SU-DHL-6 (cell line): ENCODE measurements around the gene GLUD1.
"Not testable (repeated sequence)": the region's sequence is repeated elsewhere in the genome, so short reads cannot be mapped to it uniquely, and the experiment has no call there.

Source experiments
- H2AFZ ChIP-seq: fragments of 200-600 bp; sonication (generic); 2 replicates; pipeline ENCODE4 v1.6.1; 2014; ENCODE audit warnings: low read depth, mild to moderate bottlenecking, moderate library complexity, mixed read lengths, antibody characterized with exemption, low read length; ENCODE audit not compliant: severe bottlenecking
- H3F3A ChIP-seq: fragments of 200-600 bp; shearing (Covaris generic); 2 replicates; pipeline ENCODE4 v1.6.0; 2016; ENCODE audit warnings: antibody characterized with exemption, mild to moderate bottlenecking; ENCODE audit not compliant: insufficient read depth
- H3K27ac ChIP-seq: fragments of 200-600 bp; sonication (generic); 2 replicates; pipeline ENCODE4 v1.5.1; 2016; ENCODE audit warnings: low read depth, mild to moderate bottlenecking, low read length, moderate library complexity, mixed read lengths
- H3K27me3 ChIP-seq: fragments of 200-600 bp; sonication (generic), shearing (Covaris generic); 2 replicates; pipeline ENCODE4 v1.6.0; 2014; ENCODE audit warnings: mild to moderate bottlenecking, low read length
- H3K36me3 ChIP-seq: fragments of 200-600 bp; sonication (generic); 2 replicates; pipeline ENCODE4 v1.6.1; 2014; ENCODE audit warnings: mild to moderate bottlenecking, low read length, mixed read lengths
- H3K4me2 ChIP-seq: fragments of 300-600, 200-600 bp; shearing (Covaris generic), sonication (generic); 2 replicates; pipeline ENCODE4 v1.6.0; 2014; ENCODE audit warnings: low read length, low read depth, mild to moderate bottlenecking; ENCODE audit not compliant: poor library complexity, severe bottlenecking
- H3K4me3 ChIP-seq: fragments of 200-600 bp; sonication (generic); 2 replicates; pipeline ENCODE4 v1.5.1; 2014; ENCODE audit warnings: antibody characterized with exemption, low read length, mild to moderate bottlenecking, mixed read lengths; ENCODE audit not compliant: insufficient read depth, poor library complexity, severe bottlenecking
- H3K79me2 ChIP-seq: fragments of 200-600 bp; sonication (generic); 2 replicates; pipeline ENCODE4 v1.6.1; 2014; ENCODE audit warnings: mild to moderate bottlenecking, low read length, moderate library complexity; ENCODE audit not compliant: insufficient read depth
- H3K9ac ChIP-seq: fragments of 200-600 bp; sonication (generic); 2 replicates; pipeline ENCODE4 v1.7.0; 2014; ENCODE audit warnings: mild to moderate bottlenecking, low read length
- H3K9me2 ChIP-seq: fragments of 200-600 bp; sonication (generic); replicated peaks from 2 replicates; pipeline ENCODE4 v1.6.1; 2014; ENCODE audit warnings: low read length; ENCODE audit not compliant: insufficient read depth
- H3K9me3 ChIP-seq: fragments of 200-600 bp; sonication (generic); 2 replicates; pipeline ENCODE4 v1.6.1; 2014; ENCODE audit warnings: low read length, mixed read lengths; ENCODE audit not compliant: insufficient read depth
- H4K20me1 ChIP-seq: fragments of 200-600 bp; sonication (generic); 2 replicates; pipeline ENCODE4 v1.6.1; 2014; ENCODE audit warnings: low read depth, mild to moderate bottlenecking, antibody characterized with exemption, low read length, moderate library complexity, mixed read lengths

The GLUD1 gene

GRCh38 chr10:87025285-87025958, 69.2 kb downstream of the GLUD1 start:
- H3K9me3 ChIP-seq, H3K27ac ChIP-seq, H3K79me2 ChIP-seq, H3K27me3 ChIP-seq, H3K36me3 ChIP-seq, H3F3A ChIP-seq, H3K4me3 ChIP-seq, H3K4me2 ChIP-seq, H3K9ac ChIP-seq, H3K9me2 ChIP-seq, H4K20me1 ChIP-seq, H2AFZ ChIP-seq: not testable (repeated sequence)

- not testable (repeated sequence) for H4K20me1 ChIP-seq, H3K4me2 ChIP-seq, H3K4me3 ChIP-seq, H3K36me3 ChIP-seq, H2AFZ ChIP-seq, H3K27ac ChIP-seq, H3K9me2 ChIP-seq, H3F3A ChIP-seq, H3K79me2 ChIP-seq, H3K9me3 ChIP-seq, H3K9ac ChIP-seq, H3K27me3 ChIP-seq
Measured at GRCh38 chr10:87020056-87020455, 74.6 kb downstream of the GLUD1 start, which contains the start of gene FAM25A. FAM25A (plus strand) TSS chr10:87020294; CDS start chr10:87020325, 31 bp downstream.

DNA sequence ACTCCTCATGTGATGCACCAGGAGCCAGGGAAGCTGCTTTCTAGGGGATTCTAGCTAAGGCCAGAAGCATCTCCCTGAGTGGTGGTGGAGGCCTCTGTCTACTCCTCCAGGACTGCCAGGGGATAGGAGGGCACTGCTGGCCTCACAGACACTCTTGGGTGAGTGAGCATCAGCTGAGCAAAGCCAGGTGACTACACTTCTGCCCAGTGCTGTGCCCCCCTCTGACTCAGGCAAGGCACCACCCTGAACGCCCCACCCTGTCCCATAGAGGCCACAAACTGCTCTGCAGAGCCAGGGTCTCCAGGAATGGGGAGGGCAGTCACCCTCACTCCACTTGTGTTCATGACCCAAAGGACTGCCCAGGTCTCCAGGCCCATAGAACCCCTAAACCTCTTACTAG, 75.1 kb downstream of the GLUD1 start:
- H3K4me3 ChIP-seq, H3K27ac ChIP-seq, H3K27me3 ChIP-seq, H3F3A ChIP-seq, H3K9me2 ChIP-seq, H3K9me3 ChIP-seq, H3K4me2 ChIP-seq, H4K20me1 ChIP-seq, H3K9ac ChIP-seq, H3K79me2 ChIP-seq, H3K36me3 ChIP-seq, H2AFZ ChIP-seq: not testable (repeated sequence)

GRCh38 chr10:87019066-87019465, 75.6 kb downstream of the GLUD1 start:
- H4K20me1 ChIP-seq, H3K27me3 ChIP-seq, H3K9me3 ChIP-seq, H3K9ac ChIP-seq, H3K79me2 ChIP-seq, H3F3A ChIP-seq, H3K9me2 ChIP-seq, H3K4me2 ChIP-seq, H3K36me3 ChIP-seq, H2AFZ ChIP-seq, H3K27ac ChIP-seq, H3K4me3 ChIP-seq: not testable (repeated sequence)

GRCh38 chr10:87018127-87018526, 76.5 kb downstream of the GLUD1 start:
- H3K9ac ChIP-seq, H3K27ac ChIP-seq, H3K79me2 ChIP-seq, H3F3A ChIP-seq, H3K4me3 ChIP-seq, H3K9me3 ChIP-seq, H3K9me2 ChIP-seq, H4K20me1 ChIP-seq, H3K36me3 ChIP-seq, H2AFZ ChIP-seq, H3K4me2 ChIP-seq, H3K27me3 ChIP-seq: not testable (repeated sequence)

- not testable (repeated sequence) for H3K9me2 ChIP-seq, H3K4me2 ChIP-seq, H4K20me1 ChIP-seq, H3K79me2 ChIP-seq, H3K27me3 ChIP-seq, H3K27ac ChIP-seq, H2AFZ ChIP-seq, H3F3A ChIP-seq, H3K36me3 ChIP-seq, H3K9me3 ChIP-seq, H3K4me3 ChIP-seq, H3K9ac ChIP-seq
Measured at GRCh38 chr10:87014986-87015716, 79.5 kb downstream of the GLUD1 start.

GRCh38 chr10:87013528-87013927, 81.1 kb downstream of the GLUD1 start:
- H3K27ac ChIP-seq, H3F3A ChIP-seq, H3K36me3 ChIP-seq, H3K4me3 ChIP-seq, H3K79me2 ChIP-seq, H3K4me2 ChIP-seq, H4K20me1 ChIP-seq, H3K9me3 ChIP-seq, H3K9ac ChIP-seq, H3K27me3 ChIP-seq, H2AFZ ChIP-seq, H3K9me2 ChIP-seq: not testable (repeated sequence)

- H3K4me3 ChIP-seq, H3K79me2 ChIP-seq, H3K27me3 ChIP-seq, H3K9ac ChIP-seq, H3F3A ChIP-seq, H3K27ac ChIP-seq, H3K36me3 ChIP-seq, H4K20me1 ChIP-seq, H3K9me3 ChIP-seq, H3K9me2 ChIP-seq, H2AFZ ChIP-seq, H3K4me2 ChIP-seq: not testable (repeated sequence)
Measured at GRCh38 chr10:87009134-87009696, 85.4 kb downstream of the GLUD1 start.
